GM23248 (cell line): ENCODE measurements around the gene LRRC28. TPM values are rescaled to one million over a fixed set of nuclear protein-coding genes. Genes with fewer than 3 reads are reported as not detected.

Experiments used
- DNase-seq: peaks from one replicate; pipeline ENCODE4 v3.0.0-alpha.2; 2015
- H2AFZ ChIP-seq: fragments of 200-600 bp; sonication (generic); 2 replicates; pipeline ENCODE4 v1.6.1; 2016; ENCODE audit warnings: antibody characterized with exemption
- H3F3A ChIP-seq: fragments of 200-600 bp; sonication (generic); 2 replicates; pipeline ENCODE4 v1.6.1; 2016; ENCODE audit warnings: mild to moderate bottlenecking, antibody characterized with exemption, mixed run types; ENCODE audit not compliant: insufficient read depth
- H3K27ac ChIP-seq: fragments of 200-600 bp; sonication (generic); 2 replicates; pipeline ENCODE4 v1.5.1; 2016; ENCODE audit warnings: mild to moderate bottlenecking
- H3K27me3 ChIP-seq: fragments of 200-600 bp; sonication (generic); replicated peaks from 2 replicates; pipeline ENCODE4 v1.6.1; 2016; ENCODE audit warnings: mild to moderate bottlenecking; ENCODE audit not compliant: insufficient read depth
- H3K36me3 ChIP-seq: fragments of 200-600 bp; sonication (generic); 2 replicates; pipeline ENCODE4 v1.6.1; 2016; ENCODE audit warnings: low read depth, mild to moderate bottlenecking
- H3K4me1 ChIP-seq: fragments of 200-600 bp; sonication (generic); 2 replicates; pipeline ENCODE4 v1.6.1; 2016; ENCODE audit warnings: mild to moderate bottlenecking; ENCODE audit not compliant: insufficient read depth
- H3K4me2 ChIP-seq: fragments of 200-600 bp; sonication (generic); one replicate; pipeline ENCODE4 v1.6.1; 2016; ENCODE audit warnings: mild to moderate bottlenecking; ENCODE audit not compliant: unreplicated experiment
- H3K4me3 ChIP-seq: fragments of 200-600 bp; sonication (generic); 2 replicates; pipeline ENCODE4 v1.5.1; 2016; ENCODE audit warnings: mild to moderate bottlenecking
- H3K79me2 ChIP-seq: fragments of 200-600 bp; sonication (generic); 2 replicates; pipeline ENCODE4 v1.6.1; 2016; ENCODE audit warnings: mild to moderate bottlenecking; ENCODE audit not compliant: insufficient read depth
- H3K9ac ChIP-seq: fragments of 200-600 bp; sonication (generic); 2 replicates; pipeline ENCODE4 v1.6.1; 2016; ENCODE audit warnings: mild to moderate bottlenecking
- H3K9me2 ChIP-seq: fragments of 200-600 bp; sonication (generic); 2 replicates; pipeline ENCODE4 v1.6.1; 2016; ENCODE audit warnings: mixed run types, mild to moderate bottlenecking, moderate library complexity; ENCODE audit not compliant: insufficient read depth
- H3K9me3 ChIP-seq: fragments of 200-600 bp; sonication (generic); one replicate; pipeline ENCODE4 v1.6.1; 2017; ENCODE audit warnings: low read depth
- H4K20me1 ChIP-seq: fragments of 200-600 bp; sonication (generic); 2 replicates; pipeline ENCODE4 v1.6.0; 2016; ENCODE audit not compliant: insufficient read depth
- EZH2 ChIP-seq: fragments of 200-600 bp; sonication (generic); IDR thresholded peaks from 2 replicates; pipeline ENCODE4 v1.6.1; 2018; ENCODE audit warnings: antibody characterized with exemption, mild to moderate bottlenecking; ENCODE audit not compliant: insufficient read depth, poor library complexity, severe bottlenecking
- EZH2phosphoT487 ChIP-seq: fragments of 200-600 bp; sonication (generic); IDR thresholded peaks from 2 replicates; pipeline ENCODE4 v1.6.1; 2018; ENCODE audit warnings: antibody characterized with exemption, moderate library complexity, mild to moderate bottlenecking, low read depth; ENCODE audit not compliant: insufficient read depth
- WGBS, 2 experiments: methylation state at CpG; one replicate each; pipeline ENCODE4 v1.1.6; 2015 to 2017; ENCODE audit warnings: low lambda C conversion rate in 2 of 2, low coverage in 1 of 2; ENCODE audit errors: missing lambda C conversion rate in 2 of 2; 5-methylcytosine and 5-hydroxymethylcytosine counted together
- in situ Hi-C: fragments of 300-500 bp; cut with MboI; formaldehyde crosslinking; loops from 2 replicates; pipeline ENCODE4 v1.15.0; 2020
- polyA plus RNA-seq: library from polyadenylated mRNA; unstranded; fragments of >200 nt; fragmentation: Nextera tagmentation; extraction: Ambion mirVana; gene quantifications from 2 replicates; pipeline ENCODE4 v1.2.1, GENCODE V29; 2016
- total RNA-seq: library from RNA; depleted of rRNA; stranded (reverse); fragments of >200 nt; shearing (Covaris generic); gene quantifications from 2 replicates; pipeline ENCODE4 v1.2.3, GENCODE V29; 2014

The LRRC28 gene
- total and polyA plus RNA-seq, 2 experiments from 2014 or later = 18.4 to 30.8 TPM

GRCh38 chr15:99257107-99257750 lies 5.9 kb downstream of the LRRC28 start:
- Histone ChIP-seq H3K4me3 (no peak overlapping the region), H3K9ac (no peak overlapping the region), H2AFZ (no peak overlapping the region), H3K27ac (no peak overlapping the region), H3K9me2 (no peaks in the 10 kb centered on the region), H3F3A (peaks cover 17% of the 10 kb centered on the region), H3K4me1 (peaks cover 18% of the 10 kb centered on the region), H3K27me3 (no peaks in the 10 kb centered on the region), H3K9me3 (no peaks in the 10 kb centered on the region), H3K36me3 (no peaks in the 10 kb centered on the region; the same call in 1 of the 2 replicates), H3K79me2 (peaks cover 7% of the 10 kb centered on the region; the same call in 1 of the 2 replicates), H3K4me2 (no peak overlapping the region), H4K20me1 (no peaks in the 10 kb centered on the region)
- in situ Hi-C loops = loop anchor here (25.0 kb wide), 1 partner anchor 1080 kb away; the partner anchor contains the start of gene ADAMTS17
- TF ChIP-seq EZH2phosphoT487 = no peak
- TF ChIP-seq EZH2 = no peak
- WGBS, 2 experiments = 91 to 94% methylated on average over 12 of the region's 12 CpGs
- no peak for DNase-seq

GRCh38 chr15:99264125-99264524 lies 12.8 kb downstream of the LRRC28 start:
- TF ChIP-seq EZH2 = no peak
- no peak for TF ChIP-seq EZH2phosphoT487
- H3K27ac ChIP-seq = no peak overlapping the region

GRCh38 chr15:99265541-99266070 lies 14.3 kb downstream of the LRRC28 start:
- Histone ChIP-seq H3K36me3 (no peaks in the 10 kb centered on the region), H2AFZ (no peak overlapping the region), H3K4me2 (no peak overlapping the region), H3K4me3 (no peak overlapping the region), H3K9ac (no peak overlapping the region), H3F3A (no peaks in the 10 kb centered on the region), H3K27ac (no peak overlapping the region), H3K27me3 (no peaks in the 10 kb centered on the region), H4K20me1 (no peaks in the 10 kb centered on the region), H3K4me1 (no peaks in the 10 kb centered on the region), H3K9me3 (no peaks in the 10 kb centered on the region), H3K9me2 (no peaks in the 10 kb centered on the region), H3K79me2 (no peaks in the 10 kb centered on the region)
- in situ Hi-C loops = loop anchor here (25.0 kb wide), 1 partner anchor 1072 kb away; the partner anchor contains the start of gene ADAMTS17
- no peak for TF ChIP-seq EZH2
- no peak for TF ChIP-seq EZH2phosphoT487
- WGBS, 2 experiments = 96 to 100% methylated on average over 3 of the region's 3 CpGs
- no peak for DNase-seq

More at GRCh38 chr15:99264125-99264524, 12.8 kb downstream of the LRRC28 start:
- Histone ChIP-seq H3K4me2 (no peak overlapping the region), H3K4me3 (no peak overlapping the region), H3K79me2 (no peaks in the 10 kb centered on the region), H3K4me1 (no peaks in the 10 kb centered on the region), H3K9me2 (no peaks in the 10 kb centered on the region), H3K9ac (no peak overlapping the region), H3K36me3 (no peaks in the 10 kb centered on the region), H2AFZ (no peak overlapping the region), H4K20me1 (no peaks in the 10 kb centered on the region), H3K9me3 (no peaks in the 10 kb centered on the region), H3F3A (no peaks in the 10 kb centered on the region), H3K27me3 (no peaks in the 10 kb centered on the region)
- DNase-seq = no peak
- WGBS, 2 experiments = 83 to 100% methylated on average over 5 of the region's 5 CpGs
- in situ Hi-C loops = loop anchor here (25.0 kb wide), 1 partner anchor 1073 kb away; the partner anchor contains the start of gene ADAMTS17

GRCh38 chr15:99267957-99268356 lies 16.7 kb downstream of the LRRC28 start:
- Histone ChIP-seq H2AFZ (no peak overlapping the region), H3F3A (no peaks in the 10 kb centered on the region), H3K27ac (no peak overlapping the region), H3K36me3 (no peaks in the 10 kb centered on the region), H3K9me2 (no peaks in the 10 kb centered on the region), H3K4me2 (no peak overlapping the region), H3K4me1 (no peaks in the 10 kb centered on the region), H3K9ac (no peak overlapping the region), H3K4me3 (no peak overlapping the region), H3K27me3 (no peaks in the 10 kb centered on the region), H3K79me2 (no peaks in the 10 kb centered on the region), H3K9me3 (no peaks in the 10 kb centered on the region), H4K20me1 (no peaks in the 10 kb centered on the region)
- 96 to 98% methylated on average over 3 of the region's 3 CpGs for WGBS, 2 experiments
- in situ Hi-C loops = loop anchor here (25.0 kb wide), 1 partner anchor 1069 kb away; the partner anchor contains the start of gene ADAMTS17
- no peak for DNase-seq
- no peak for TF ChIP-seq EZH2phosphoT487
- no peak for TF ChIP-seq EZH2
